HEK293 (cell line): ENCODE measurements around the gene TTC32.

Experiments
- CTCF ChIA-PET: fragments of 350-600 bp; formaldehyde crosslinking; extraction: SDS; loops from one replicate; lab custom pipeline; 2021; ENCODE audit warnings: antibody characterized with exemption; lab: Yijun Ruan, JAX
- POLR2A ChIA-PET: fragments of 300-600 bp; formaldehyde crosslinking; extraction: SDS; loops from one replicate; lab custom pipeline; 2020; ENCODE audit warnings: antibody characterized with exemption, inconsistent platforms; lab: Yijun Ruan, JAX
- H3K27ac ChIP-seq: fragments of 200-500 bp; sonication (Bioruptor generic); 2 replicates; pipeline ENCODE4 v1.5.1; 2014; ENCODE audit warnings: low read depth, low read length, control low read depth, inconsistent platforms; ENCODE audit errors: extremely low read depth
- H3K36me3 ChIP-seq, 2 experiments: fragments of 200-500 bp in 1 of 2; sonication (Bioruptor generic) in 1 of 2; 1 replicate in 1 of 2; 2 replicates in 1 of 2; pipeline ENCODE4 v1.5.1; 2014 to 2017; ENCODE audit warnings: inconsistent platforms in 2 of 2, low read length in 2 of 2; ENCODE audit not compliant: control insufficient read depth in 2 of 2, insufficient read depth in 1 of 2
- H3K4me1 ChIP-seq: fragments of 200-500 bp; sonication (Bioruptor generic); 2 replicates; pipeline ENCODE4 v1.5.1; 2014; ENCODE audit warnings: mild to moderate bottlenecking, low read length, inconsistent platforms; ENCODE audit not compliant: control insufficient read depth, insufficient read depth
- H3K4me3 ChIP-seq: 2 replicates; pipeline ENCODE4 v1.5.1; 2011; ENCODE audit warnings: low read depth, mild to moderate bottlenecking, control low read depth, low read length, moderate library complexity
- H3K9me3 ChIP-seq: fragments of 200-500 bp; sonication (Bioruptor generic); 2 replicates; pipeline ENCODE4 v1.5.1; 2014; ENCODE audit warnings: low read depth, low read length, inconsistent platforms; ENCODE audit not compliant: control insufficient read depth, insufficient read depth
- HOXA7 ChIP-seq: sonication (generic); formaldehyde crosslinking; IDR thresholded peaks from 2 replicates; pipeline ENCODE4 v1.8.1; 2022; ENCODE audit warnings: missing genetic modification reagents, borderline replicate concordance
- MYNN ChIP-seq: fragments of 450-650 bp; formaldehyde crosslinking; IDR thresholded peaks from 2 replicates; pipeline ENCODE4 v1.5.1; 2016; ENCODE audit warnings: missing biosample characterization, missing genetic modification characterization, borderline replicate concordance
- PRDM1 ChIP-seq: fragments of 450-650 bp; formaldehyde crosslinking; IDR thresholded peaks from 2 replicates; pipeline ENCODE4; 2016; ENCODE audit warnings: missing biosample characterization, missing genetic modification characterization
- SCRT1 ChIP-seq: fragments of 450-650 bp; formaldehyde crosslinking; IDR thresholded peaks from 2 replicates; pipeline ENCODE4 v1.5.1; 2016; ENCODE audit warnings: missing biosample characterization, missing genetic modification characterization, borderline replicate concordance
- SCRT2 ChIP-seq: fragments of 450-650 bp; formaldehyde crosslinking; IDR thresholded peaks from 2 replicates; pipeline ENCODE4 v1.5.1; 2016; ENCODE audit warnings: missing biosample characterization, missing genetic modification characterization
- SP3 ChIP-seq: fragments of 450-650 bp; formaldehyde crosslinking; IDR thresholded peaks from 2 replicates; pipeline ENCODE4 v1.5.1; 2016; ENCODE audit warnings: missing biosample characterization, missing genetic modification characterization
- ZBTB17 ChIP-seq: fragments of 450-650 bp; formaldehyde crosslinking; IDR thresholded peaks from 2 replicates; pipeline ENCODE4 v1.5.1; 2016; ENCODE audit warnings: missing biosample characterization, missing genetic modification characterization
- ZBTB7A ChIP-seq: fragments of 450-650 bp; formaldehyde crosslinking; IDR thresholded peaks from 2 replicates; pipeline ENCODE4 v1.5.1; 2016; ENCODE audit warnings: low read depth, missing biosample characterization, missing genetic modification characterization
- ZEB2 ChIP-seq: fragments of 450-650 bp; formaldehyde crosslinking; IDR thresholded peaks from 2 replicates; pipeline ENCODE4 v1.5.1; 2016; ENCODE audit warnings: missing biosample characterization, missing genetic modification characterization
- ZNF10 ChIP-seq: fragments of 450-650 bp; formaldehyde crosslinking; IDR thresholded peaks from 2 replicates; pipeline ENCODE4 v1.5.1; 2017; ENCODE audit warnings: missing biosample characterization, missing genetic modification characterization
- ZNF114 ChIP-seq: fragments of 450-650 bp; formaldehyde crosslinking; IDR thresholded peaks from 2 replicates; pipeline ENCODE4 v1.5.0; 2017; ENCODE audit warnings: missing biosample characterization, missing genetic modification characterization
- ZNF121 ChIP-seq: fragments of 450-650 bp; formaldehyde crosslinking; IDR thresholded peaks from 2 replicates; pipeline ENCODE4 v1.5.1; 2016; ENCODE audit warnings: missing biosample characterization, missing genetic modification characterization
- ZNF138 ChIP-seq: fragments of 450-650 bp; formaldehyde crosslinking; IDR thresholded peaks from 2 replicates; pipeline ENCODE4 v1.5.1; 2016; ENCODE audit warnings: missing biosample characterization, missing genetic modification characterization, borderline replicate concordance
- ZNF211 ChIP-seq: fragments of 450-650 bp; formaldehyde crosslinking; IDR thresholded peaks from 2 replicates; pipeline ENCODE4 v1.5.1; 2016; ENCODE audit warnings: low read depth, missing biosample characterization, missing genetic modification characterization
- ZNF335 ChIP-seq: fragments of 450-650 bp; formaldehyde crosslinking; conservative IDR thresholded peaks from 2 replicates; pipeline ENCODE4 v1.5.1; 2016; ENCODE audit warnings: missing biosample characterization, missing genetic modification characterization
- ZNF354C ChIP-seq: fragments of 450-650 bp; formaldehyde crosslinking; IDR thresholded peaks from 2 replicates; pipeline ENCODE4 v1.5.1; 2016; ENCODE audit warnings: missing biosample characterization, missing genetic modification characterization, low read depth, borderline replicate concordance
- ZNF529 ChIP-seq: fragments of 450-650 bp; formaldehyde crosslinking; IDR thresholded peaks from 2 replicates; pipeline ENCODE4 v1.5.1; 2017; ENCODE audit warnings: missing genetic modification characterization, missing biosample characterization; ENCODE audit not compliant: insufficient replicate concordance
- ZNF548 ChIP-seq: fragments of 450-650 bp; formaldehyde crosslinking; IDR thresholded peaks from 2 replicates; pipeline ENCODE4 v1.5.1; 2016; ENCODE audit warnings: missing biosample characterization, missing genetic modification characterization
- ZNF623 ChIP-seq: fragments of 450-650 bp; formaldehyde crosslinking; IDR thresholded peaks from 2 replicates; pipeline ENCODE4 v1.5.1; 2016; ENCODE audit warnings: missing biosample characterization, missing genetic modification characterization
- ZNF660 ChIP-seq: fragments of 450-650 bp; IDR thresholded peaks from 2 replicates; pipeline ENCODE4 v1.5.1; 2018; ENCODE audit warnings: missing biosample characterization, mild to moderate bottlenecking, missing genetic modification characterization
- ZNF677 ChIP-seq: fragments of 450-650 bp; IDR thresholded peaks from 2 replicates; pipeline ENCODE4 v1.5.0; 2018; ENCODE audit warnings: missing biosample characterization, mild to moderate bottlenecking, missing genetic modification characterization, moderate library complexity
- ZNF776 ChIP-seq: fragments of 450-650 bp; formaldehyde crosslinking; IDR thresholded peaks from 2 replicates; pipeline ENCODE4 v1.5.0; 2017; ENCODE audit warnings: missing biosample characterization, missing genetic modification characterization, borderline replicate concordance
- TF ChIP-seq, protein P1 (sequence below): fragments of 450-650 bp; formaldehyde crosslinking; IDR thresholded peaks from 2 replicates; pipeline ENCODE4 v1.5.1; 2016; ENCODE audit warnings: missing biosample characterization, missing genetic modification characterization, low read depth
- TF ChIP-seq, protein P2 (sequence below): fragments of 450-650 bp; formaldehyde crosslinking; IDR thresholded peaks from 2 replicates; pipeline ENCODE4 v1.5.1; 2017; ENCODE audit warnings: missing biosample characterization, missing genetic modification characterization
- TF ChIP-seq, protein P3 (sequence below): fragments of 450-650 bp; formaldehyde crosslinking; IDR thresholded peaks from 2 replicates; pipeline ENCODE4 v1.5.1; 2016; ENCODE audit warnings: missing biosample characterization, missing genetic modification characterization
- TF ChIP-seq, protein P4 (sequence below): fragments of 450-650 bp; formaldehyde crosslinking; IDR thresholded peaks from 2 replicates; pipeline ENCODE4 v1.5.1; 2016; ENCODE audit warnings: missing biosample characterization, missing genetic modification characterization
- TF ChIP-seq, protein P5 (sequence below): fragments of 450-650 bp; formaldehyde crosslinking; IDR thresholded peaks from 2 replicates; pipeline ENCODE4 v1.5.1; 2016; ENCODE audit warnings: missing biosample characterization, missing genetic modification characterization

Gene TTC32

DNA sequence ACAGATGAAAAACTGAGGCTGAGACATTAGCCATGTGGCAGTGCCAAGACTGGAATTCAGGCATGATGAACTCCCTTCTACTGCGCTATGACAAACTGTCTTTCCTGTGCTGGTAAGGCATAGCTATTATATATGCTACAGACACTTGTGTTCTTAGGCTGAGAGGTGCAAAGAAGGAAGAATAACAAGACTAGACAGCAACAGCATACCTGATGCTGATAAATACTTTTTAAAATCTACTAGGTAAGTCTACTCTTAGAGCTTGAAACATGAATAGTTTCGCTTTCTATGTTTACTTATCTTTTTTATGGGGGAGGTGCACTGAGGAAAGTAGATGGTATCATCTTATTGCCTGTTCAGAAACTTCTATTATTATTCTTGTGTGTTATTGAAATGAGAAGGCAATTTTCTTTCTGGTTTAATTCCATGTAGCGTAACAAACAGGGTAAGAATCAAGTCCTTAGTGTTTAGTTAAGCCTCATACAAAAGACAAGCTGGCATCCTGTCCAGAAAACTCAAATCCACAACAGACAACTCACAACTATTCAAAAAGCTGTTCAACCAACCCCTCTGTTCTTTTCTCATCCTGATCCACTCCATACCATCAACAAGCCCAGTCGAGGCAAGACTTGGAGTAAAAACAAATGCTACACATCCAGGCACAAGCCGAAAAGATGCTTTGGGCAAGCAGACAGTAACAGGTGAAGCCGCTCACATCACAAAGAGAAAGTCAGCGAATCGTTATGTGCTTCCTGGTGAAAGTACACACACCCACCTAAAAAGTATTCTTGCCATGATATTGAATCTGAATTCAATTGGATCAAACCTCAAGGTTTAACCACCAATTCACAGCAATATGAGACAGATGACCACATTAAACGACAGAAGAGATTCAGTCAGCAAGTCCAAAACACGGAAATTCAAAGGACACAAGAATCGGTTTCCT lies 1.5 kb downstream of the TTC32 start:
- POLR2A ChIA-PET = interaction anchor here (0.6 to 1.6 kb wide), 3 partner anchors 11 to 151 kb away, joined by 3 read pairs; partner anchors contain the start of gene LAPTM4A
- H3K4me3 ChIP-seq = peak overlapping the region; percentile 93

DNA sequence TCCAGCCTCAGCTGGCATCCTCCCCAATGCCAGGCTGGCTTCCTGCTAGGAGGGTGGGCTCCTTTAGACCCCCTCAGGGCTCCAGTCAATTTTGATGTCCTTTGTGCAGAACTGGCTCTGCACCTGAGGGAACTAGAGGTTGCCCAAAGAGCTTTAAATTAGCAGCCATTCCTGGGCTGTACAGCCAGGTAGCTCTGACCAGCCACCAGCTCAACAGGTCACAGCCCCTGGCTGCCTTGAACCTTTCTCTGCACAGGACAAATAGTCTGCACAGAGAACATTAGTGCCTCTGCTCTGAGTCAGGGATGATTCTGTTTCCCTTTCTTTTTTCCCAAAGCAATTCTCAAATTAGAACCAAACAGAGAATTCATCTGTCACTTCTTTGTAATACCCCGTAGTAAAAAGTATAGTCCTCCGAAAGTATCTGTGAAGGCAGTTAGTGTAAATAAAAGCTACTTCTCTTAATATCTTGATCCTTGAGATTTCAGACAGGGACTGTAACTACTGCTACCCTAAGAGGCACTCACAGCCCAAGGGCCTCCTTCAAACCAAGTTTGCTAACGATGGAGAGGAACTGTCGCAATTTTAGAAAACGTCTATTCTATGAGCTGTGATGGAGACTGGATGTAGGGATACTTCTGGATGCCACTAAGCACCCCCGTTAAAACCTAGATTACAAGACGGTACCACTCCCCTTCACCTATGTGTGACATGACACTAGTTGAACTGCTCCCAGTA lies 3.0 kb downstream of the TTC32 start:
- no peaks in the 10 kb centered on the region for H3K36me3 ChIP-seq
- POLR2A ChIA-PET = no interaction called here
- no peak overlapping the region for H3K4me3 ChIP-seq
- no peak overlapping the region for H3K27ac ChIP-seq
- H3K9me3 ChIP-seq = no peaks in the 10 kb centered on the region
- peaks cover 18% of the 10 kb centered on the region for H3K4me1 ChIP-seq
- CTCF ChIA-PET = interaction anchor here (0.7 kb wide), 1 partner anchor 340 kb away, joined by 3 read pairs; no protein-coding TSS in a partner anchor
- TF ChIP-seq, protein P1, sequence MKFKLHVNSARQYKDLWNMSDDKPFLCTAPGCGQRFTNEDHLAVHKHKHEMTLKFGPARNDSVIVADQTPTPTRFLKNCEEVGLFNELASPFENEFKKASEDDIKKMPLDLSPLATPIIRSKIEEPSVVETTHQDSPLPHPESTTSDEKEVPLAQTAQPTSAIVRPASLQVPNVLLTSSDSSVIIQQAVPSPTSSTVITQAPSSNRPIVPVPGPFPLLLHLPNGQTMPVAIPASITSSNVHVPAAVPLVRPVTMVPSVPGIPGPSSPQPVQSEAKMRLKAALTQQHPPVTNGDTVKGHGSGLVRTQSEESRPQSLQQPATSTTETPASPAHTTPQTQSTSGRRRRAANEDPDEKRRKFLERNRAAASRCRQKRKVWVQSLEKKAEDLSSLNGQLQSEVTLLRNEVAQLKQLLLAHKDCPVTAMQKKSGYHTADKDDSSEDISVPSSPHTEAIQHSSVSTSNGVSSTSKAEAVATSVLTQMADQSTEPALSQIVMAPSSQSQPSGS = no peak
- TF ChIP-seq, protein P2, sequence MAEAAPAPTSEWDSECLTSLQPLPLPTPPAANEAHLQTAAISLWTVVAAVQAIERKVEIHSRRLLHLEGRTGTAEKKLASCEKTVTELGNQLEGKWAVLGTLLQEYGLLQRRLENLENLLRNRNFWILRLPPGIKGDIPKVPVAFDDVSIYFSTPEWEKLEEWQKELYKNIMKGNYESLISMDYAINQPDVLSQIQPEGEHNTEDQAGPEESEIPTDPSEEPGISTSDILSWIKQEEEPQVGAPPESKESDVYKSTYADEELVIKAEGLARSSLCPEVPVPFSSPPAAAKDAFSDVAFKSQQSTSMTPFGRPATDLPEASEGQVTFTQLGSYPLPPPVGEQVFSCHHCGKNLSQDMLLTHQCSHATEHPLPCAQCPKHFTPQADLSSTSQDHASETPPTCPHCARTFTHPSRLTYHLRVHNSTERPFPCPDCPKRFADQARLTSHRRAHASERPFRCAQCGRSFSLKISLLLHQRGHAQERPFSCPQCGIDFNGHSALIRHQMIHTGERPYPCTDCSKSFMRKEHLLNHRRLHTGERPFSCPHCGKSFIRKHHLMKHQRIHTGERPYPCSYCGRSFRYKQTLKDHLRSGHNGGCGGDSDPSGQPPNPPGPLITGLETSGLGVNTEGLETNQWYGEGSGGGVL = no peak
- no peak for TF ChIP-seq ZNF660 (tag by site-specific recombination)
- TF ChIP-seq ZBTB7A (tag by site-specific recombination) = no peak
- TF ChIP-seq, protein P3, sequence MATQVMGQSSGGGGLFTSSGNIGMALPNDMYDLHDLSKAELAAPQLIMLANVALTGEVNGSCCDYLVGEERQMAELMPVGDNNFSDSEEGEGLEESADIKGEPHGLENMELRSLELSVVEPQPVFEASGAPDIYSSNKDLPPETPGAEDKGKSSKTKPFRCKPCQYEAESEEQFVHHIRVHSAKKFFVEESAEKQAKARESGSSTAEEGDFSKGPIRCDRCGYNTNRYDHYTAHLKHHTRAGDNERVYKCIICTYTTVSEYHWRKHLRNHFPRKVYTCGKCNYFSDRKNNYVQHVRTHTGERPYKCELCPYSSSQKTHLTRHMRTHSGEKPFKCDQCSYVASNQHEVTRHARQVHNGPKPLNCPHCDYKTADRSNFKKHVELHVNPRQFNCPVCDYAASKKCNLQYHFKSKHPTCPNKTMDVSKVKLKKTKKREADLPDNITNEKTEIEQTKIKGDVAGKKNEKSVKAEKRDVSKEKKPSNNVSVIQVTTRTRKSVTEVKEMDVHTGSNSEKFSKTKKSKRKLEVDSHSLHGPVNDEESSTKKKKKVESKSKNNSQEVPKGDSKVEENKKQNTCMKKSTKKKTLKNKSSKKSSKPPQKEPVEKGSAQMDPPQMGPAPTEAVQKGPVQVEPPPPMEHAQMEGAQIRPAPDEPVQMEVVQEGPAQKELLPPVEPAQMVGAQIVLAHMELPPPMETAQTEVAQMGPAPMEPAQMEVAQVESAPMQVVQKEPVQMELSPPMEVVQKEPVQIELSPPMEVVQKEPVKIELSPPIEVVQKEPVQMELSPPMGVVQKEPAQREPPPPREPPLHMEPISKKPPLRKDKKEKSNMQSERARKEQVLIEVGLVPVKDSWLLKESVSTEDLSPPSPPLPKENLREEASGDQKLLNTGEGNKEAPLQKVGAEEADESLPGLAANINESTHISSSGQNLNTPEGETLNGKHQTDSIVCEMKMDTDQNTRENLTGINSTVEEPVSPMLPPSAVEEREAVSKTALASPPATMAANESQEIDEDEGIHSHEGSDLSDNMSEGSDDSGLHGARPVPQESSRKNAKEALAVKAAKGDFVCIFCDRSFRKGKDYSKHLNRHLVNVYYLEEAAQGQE (tag by site-specific recombination) = no peak
- TF ChIP-seq, protein P4, sequence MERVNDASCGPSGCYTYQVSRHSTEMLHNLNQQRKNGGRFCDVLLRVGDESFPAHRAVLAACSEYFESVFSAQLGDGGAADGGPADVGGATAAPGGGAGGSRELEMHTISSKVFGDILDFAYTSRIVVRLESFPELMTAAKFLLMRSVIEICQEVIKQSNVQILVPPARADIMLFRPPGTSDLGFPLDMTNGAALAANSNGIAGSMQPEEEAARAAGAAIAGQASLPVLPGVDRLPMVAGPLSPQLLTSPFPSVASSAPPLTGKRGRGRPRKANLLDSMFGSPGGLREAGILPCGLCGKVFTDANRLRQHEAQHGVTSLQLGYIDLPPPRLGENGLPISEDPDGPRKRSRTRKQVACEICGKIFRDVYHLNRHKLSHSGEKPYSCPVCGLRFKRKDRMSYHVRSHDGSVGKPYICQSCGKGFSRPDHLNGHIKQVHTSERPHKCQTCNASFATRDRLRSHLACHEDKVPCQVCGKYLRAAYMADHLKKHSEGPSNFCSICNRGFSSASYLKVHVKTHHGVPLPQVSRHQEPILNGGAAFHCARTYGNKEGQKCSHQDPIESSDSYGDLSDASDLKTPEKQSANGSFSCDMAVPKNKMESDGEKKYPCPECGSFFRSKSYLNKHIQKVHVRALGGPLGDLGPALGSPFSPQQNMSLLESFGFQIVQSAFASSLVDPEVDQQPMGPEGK (tag by site-specific recombination) = no peak
- TF ChIP-seq ZBTB17 (tag by site-specific recombination) = peak; percentile 75; the same call in 1 of the 2 replicates

More for the DNA sequence above, 1.5 kb downstream of the TTC32 start:
- Histone ChIP-seq H3K36me3 (no peaks in the 10 kb centered on the region), H3K4me1 (peaks cover 18% of the 10 kb centered on the region), H3K9me3 (no peaks in the 10 kb centered on the region), H3K27ac (peak overlapping the region; percentile 82; the same call in 1 of the 2 replicates)
- TF ChIP-seq ZNF10 (no peak), MYNN (tag by site-specific recombination) (no peak), SCRT2 (tag by site-specific recombination) (peak; percentile 91), ZNF114 (tag by site-specific recombination) (no peak), ZNF138 (tag by site-specific recombination) (no peak), ZNF529 (no peak), ZEB2 (no peak), ZNF121 (tag by site-specific recombination) (no peak), SCRT1 (tag by site-specific recombination) (peak; percentile 36; the same call in 1 of the 2 replicates), SP3 (tag by site-specific recombination) (no peak), ZNF677 (tag by site-specific recombination) (no peak), ZNF335 (tag by site-specific recombination) (peak; percentile 61), HOXA7 (CRISPR knock-in tag) (no peak), ZNF776 (no peak), ZNF623 (tag by site-specific recombination) (no peak), ZNF211 (tag by site-specific recombination) (no peak), ZNF354C (tag by site-specific recombination) (no peak), ZNF548 (tag by site-specific recombination) (no peak), PRDM1 (tag by site-specific recombination) (peak; percentile 82)
- TF ChIP-seq, protein P5, sequence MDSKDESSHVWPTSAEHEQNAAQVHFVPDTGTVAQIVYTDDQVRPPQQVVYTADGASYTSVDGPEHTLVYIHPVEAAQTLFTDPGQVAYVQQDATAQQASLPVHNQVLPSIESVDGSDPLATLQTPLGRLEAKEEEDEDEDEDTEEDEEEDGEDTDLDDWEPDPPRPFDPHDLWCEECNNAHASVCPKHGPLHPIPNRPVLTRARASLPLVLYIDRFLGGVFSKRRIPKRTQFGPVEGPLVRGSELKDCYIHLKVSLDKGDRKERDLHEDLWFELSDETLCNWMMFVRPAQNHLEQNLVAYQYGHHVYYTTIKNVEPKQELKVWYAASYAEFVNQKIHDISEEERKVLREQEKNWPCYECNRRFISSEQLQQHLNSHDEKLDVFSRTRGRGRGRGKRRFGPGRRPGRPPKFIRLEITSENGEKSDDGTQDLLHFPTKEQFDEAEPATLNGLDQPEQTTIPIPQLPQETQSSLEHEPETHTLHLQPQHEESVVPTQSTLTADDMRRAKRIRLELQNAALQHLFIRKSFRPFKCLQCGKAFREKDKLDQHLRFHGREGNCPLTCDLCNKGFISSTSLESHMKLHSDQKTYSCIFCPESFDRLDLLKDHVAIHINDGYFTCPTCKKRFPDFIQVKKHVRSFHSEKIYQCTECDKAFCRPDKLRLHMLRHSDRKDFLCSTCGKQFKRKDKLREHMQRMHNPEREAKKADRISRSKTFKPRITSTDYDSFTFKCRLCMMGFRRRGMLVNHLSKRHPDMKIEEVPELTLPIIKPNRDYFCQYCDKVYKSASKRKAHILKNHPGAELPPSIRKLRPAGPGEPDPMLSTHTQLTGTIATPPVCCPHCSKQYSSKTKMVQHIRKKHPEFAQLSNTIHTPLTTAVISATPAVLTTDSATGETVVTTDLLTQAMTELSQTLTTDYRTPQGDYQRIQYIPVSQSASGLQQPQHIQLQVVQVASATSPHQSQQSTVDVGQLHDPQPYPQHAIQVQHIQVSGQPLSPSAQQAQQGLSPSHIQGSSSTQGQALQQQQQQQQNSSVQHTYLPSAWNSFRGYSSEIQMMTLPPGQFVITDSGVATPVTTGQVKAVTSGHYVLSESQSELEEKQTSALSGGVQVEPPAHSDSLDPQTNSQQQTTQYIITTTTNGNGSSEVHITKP = 0 out of 2 replicates have a peak, but pooled peaks have one; percentile 18
- CTCF ChIA-PET = interaction anchor here (0.7 to 1.3 kb wide), 4 partner anchors 7 to 523 kb away, joined by 3 to 5 read pairs (median 4); no protein-coding TSS in a partner anchor
